ENCODE measurements around the gene ZC3H7B.

- TF ChIP-seq CTCF (IDR thresholded peaks at IDR 0.05; ENCODE audit: extremely low read depth in 1 of 2, insufficient read depth in 1 of 2, low read depth in 1 of 2, low read length in 2 of 2): no peak
- no peak for TF ChIP-seq POLR2AphosphoS5 (IDR thresholded peaks at IDR 0.05; ENCODE audit: insufficient read depth, low read depth, low read length)
- no peak for TF ChIP-seq POLR2A (IDR thresholded peaks at IDR 0.05; ENCODE audit: low read depth, low read length)
- no peak for TF ChIP-seq EZH2 (IDR thresholded peaks at IDR 0.05; ENCODE audit: borderline replicate concordance, low read depth, low read length, severe bottlenecking)
- TF ChIP-seq GATA2 (IDR thresholded peaks at IDR 0.05; ENCODE audit: insufficient read depth, insufficient read length, low read depth, low read length): no peak
- no peak for TF ChIP-seq MYC (IDR thresholded peaks at IDR 0.05; ENCODE audit: low read depth, low read length)
- no peak for TF ChIP-seq MAX (IDR thresholded peaks at IDR 0.05; ENCODE audit: insufficient read depth, insufficient read length)
These were observed 21.3 kb upstream of the ZC3H7B start for GRCh38 chr22:41280065-41280464.

All from endothelial cell of umbilical vein (primary cell).